Esophagus squamous epithelium (tissue), 4 donors: Measurements from ENCODE around the gene EIF5AL1.

Experiments used
- CTCF ChIP-seq, 6 experiments: fragments of 450-650 bp in 4 of 6; fragments of 200-600 bp in 2 of 6; sonication (generic) in 2 of 6; IDR thresholded peaks; one replicate each; pipeline ENCODE4 v1.5.1; 2016 to 2019; ENCODE audit warnings: antibody characterized with exemption in 6 of 6, mild to moderate bottlenecking in 4 of 6, moderate library complexity in 4 of 6
- POLR2A ChIP-seq, 4 donors: fragments of 450-650 bp; IDR thresholded peaks; one replicate each; pipeline ENCODE4 v1.6.1; 2017; ENCODE audit warnings: antibody characterized with exemption in 4 of 4, mild to moderate bottlenecking in 4 of 4, moderate library complexity in 3 of 4

- TF ChIP-seq POLR2A (IDR thresholded peaks at IDR 0.05) (no peak), CTCF (IDR thresholded peaks at IDR 0.05) (no peak)
Observed at GRCh38 chr10:79465341-79465740, 47.0 kb upstream of the EIF5AL1 start.
